ENCODE data around the gene SGCD. TPM values are rescaled to one million over a fixed set of nuclear protein-coding genes. Genes with fewer than 3 reads are reported as not detected.

Gene SGCD
- total RNA-seq, 1 experiment from 2014 or later = not detected

GRCh38 chr5:156560002-156560401 lies 233.0 kb downstream of the SGCD start (continued):
- TF ChIP-seq TCF7L2 (IDR thresholded peaks at IDR 0.05; ENCODE audit: borderline replicate concordance, extremely low read depth, insufficient read depth, insufficient read length) = no peak

- Histone ChIP-seq H3K4me3 (replicated peaks in 1 of 2; ENCODE audit: low read depth in 1 of 2, low read length in 2 of 2) (no peak overlapping the region), H4K20me1 (ENCODE audit: insufficient read depth) (no peaks in the 10 kb centered on the region), H3K27me3 (ENCODE audit: insufficient read depth, low read length) (no peaks in the 10 kb centered on the region), H3K9ac (ENCODE audit: low read length) (no peak overlapping the region), H3K36me3 (ENCODE audit: control insufficient read depth in 1 of 2, insufficient read depth in 2 of 2, low read length in 2 of 2) (no peaks in the 10 kb centered on the region), H3K9me2 (ENCODE audit: insufficient read depth) (no peaks in the 10 kb centered on the region), H3K4me2 (ENCODE audit: low read length) (no peak overlapping the region), H3K4me1 (ENCODE audit: control insufficient read depth in 1 of 2, insufficient read depth in 2 of 2, low read length in 2 of 2) (no peaks in the 10 kb centered on the region), H2AFZ (ENCODE audit: low read depth, low read length, poor library complexity, severe bottlenecking) (no peak overlapping the region), H3K79me2 (ENCODE audit: insufficient read depth, low read length) (no peaks in the 10 kb centered on the region), H3K9me3 (ENCODE audit: control insufficient read depth in 1 of 2, insufficient read depth in 1 of 2, low read depth in 1 of 2, low read length in 2 of 2) (peaks cover 0 to 4% of the 10 kb centered on the region in 2 experiments; a peak in 1 of 4 replicates), H3K27ac (ENCODE audit: low read depth, low read length) (no peak overlapping the region)
- RAD21 ChIA-PET (ENCODE audit: low non-redundant PET in 1 of 2, low total read pairs in 2 of 2, uncharacterized antibody in 2 of 2, unreplicated experiment in 2 of 2) = no interaction called here
- POLR2A ChIA-PET = no interaction called here
- ATAC-seq (no peak), DNase-seq (ENCODE audit: low read depth, low spot score) (no peak)
- TF ChIP-seq CBX3 (IDR thresholded peaks at IDR 0.05; ENCODE audit: low read depth) (no peak), ATF3 (IDR thresholded peaks at IDR 0.05) (no peak), RAD21 (IDR thresholded peaks at IDR 0.05; ENCODE audit: low read depth) (no peak), ZNF274 (IDR thresholded peaks at IDR 0.05; ENCODE audit: low read depth, low read length) (no peak), ZBTB33 (IDR thresholded peaks at IDR 0.05; ENCODE audit: extremely low read depth, insufficient replicate concordance, low read length) (no peak), TCF7L2 (IDR thresholded peaks at IDR 0.05; ENCODE audit: borderline replicate concordance, extremely low read depth, insufficient read depth, insufficient read length) (no peak), EZH2 (IDR thresholded peaks at IDR 0.05) (no peak)
- CTCF ChIA-PET = no interaction called here
- no TSS peak for BruUV-seq (replicated peaks)
- intact Hi-C loops (cut with micrococcal nuclease) = no loop called here
Observed at GRCh38 chr5:156561651-156562050, 234.7 kb downstream of the SGCD start.

Data from HCT116 (cell line).